ENCODE results near the gene TFCP2.

DNA sequence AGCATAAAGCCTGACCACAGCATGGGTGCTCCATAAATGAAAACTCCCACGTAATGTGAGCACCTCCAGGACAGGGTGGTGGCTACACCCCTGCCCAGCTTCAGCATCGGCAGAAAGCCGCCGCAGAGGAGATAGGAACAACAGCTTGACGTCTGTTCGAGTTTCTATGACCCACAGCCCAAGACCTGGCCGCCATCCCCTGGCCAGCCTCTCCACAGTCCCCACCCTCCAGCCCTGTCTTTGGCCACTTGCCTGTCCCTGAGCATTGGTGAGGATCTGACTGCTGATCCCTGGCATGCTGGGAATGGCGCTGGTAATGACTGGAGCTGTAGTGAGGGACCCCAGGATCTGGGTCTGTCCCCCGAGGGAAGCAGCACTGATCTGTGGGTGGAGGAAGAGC, 23.6 kb upstream of the TFCP2 start:
- TF ChIP-seq, protein P1, sequence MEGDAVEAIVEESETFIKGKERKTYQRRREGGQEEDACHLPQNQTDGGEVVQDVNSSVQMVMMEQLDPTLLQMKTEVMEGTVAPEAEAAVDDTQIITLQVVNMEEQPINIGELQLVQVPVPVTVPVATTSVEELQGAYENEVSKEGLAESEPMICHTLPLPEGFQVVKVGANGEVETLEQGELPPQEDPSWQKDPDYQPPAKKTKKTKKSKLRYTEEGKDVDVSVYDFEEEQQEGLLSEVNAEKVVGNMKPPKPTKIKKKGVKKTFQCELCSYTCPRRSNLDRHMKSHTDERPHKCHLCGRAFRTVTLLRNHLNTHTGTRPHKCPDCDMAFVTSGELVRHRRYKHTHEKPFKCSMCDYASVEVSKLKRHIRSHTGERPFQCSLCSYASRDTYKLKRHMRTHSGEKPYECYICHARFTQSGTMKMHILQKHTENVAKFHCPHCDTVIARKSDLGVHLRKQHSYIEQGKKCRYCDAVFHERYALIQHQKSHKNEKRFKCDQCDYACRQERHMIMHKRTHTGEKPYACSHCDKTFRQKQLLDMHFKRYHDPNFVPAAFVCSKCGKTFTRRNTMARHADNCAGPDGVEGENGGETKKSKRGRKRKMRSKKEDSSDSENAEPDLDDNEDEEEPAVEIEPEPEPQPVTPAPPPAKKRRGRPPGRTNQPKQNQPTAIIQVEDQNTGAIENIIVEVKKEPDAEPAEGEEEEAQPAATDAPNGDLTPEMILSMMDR (IDR thresholded peaks at IDR 0.05), result no peak
- TF ChIP-seq POLR2A (IDR thresholded peaks at IDR 0.05), result no peak
